ENCODE results near the gene SFXN5. TPM values are rescaled to one million over a fixed set of nuclear protein-coding genes. Genes with fewer than 3 reads are reported as not detected.

The SFXN5 gene
- total RNA-seq, 1 experiment from 2014 or later: 20.5 TPM

DNA sequence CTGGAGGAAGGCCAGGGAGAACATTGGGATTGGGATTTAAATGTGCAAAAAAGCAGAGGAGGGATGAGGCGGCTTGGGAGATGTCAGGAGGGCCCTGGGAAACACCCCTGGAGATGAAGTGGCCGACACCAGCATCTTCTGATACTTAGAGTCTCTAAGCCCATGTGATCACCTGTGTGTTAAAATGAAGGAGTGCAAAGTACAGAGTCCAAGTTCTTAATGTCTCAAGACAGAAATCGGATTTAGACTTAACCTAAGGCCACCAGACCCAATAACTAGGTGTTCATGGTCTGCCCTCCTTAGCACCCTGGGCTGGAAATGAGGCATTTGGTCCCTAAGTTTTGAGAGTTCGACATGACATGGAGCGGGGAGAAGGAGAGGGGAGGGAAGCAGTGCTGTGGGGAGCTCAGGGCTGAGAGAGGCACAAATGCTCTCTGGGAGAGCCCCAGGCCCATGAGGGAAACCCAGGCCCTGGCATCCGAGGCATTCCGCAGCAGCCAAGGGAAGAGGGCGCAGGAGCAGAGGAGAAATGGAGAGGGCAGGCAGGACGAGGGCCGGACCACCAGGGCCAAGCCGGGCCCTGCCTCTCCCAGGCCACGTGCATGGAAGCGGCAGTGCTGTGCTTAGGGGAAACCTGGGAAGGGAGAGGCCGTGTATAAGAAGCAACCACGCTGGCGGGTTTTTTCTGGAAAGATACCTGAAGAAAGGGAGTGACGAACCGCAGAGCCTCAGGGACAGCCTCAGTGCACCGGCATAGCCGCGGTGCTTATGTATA is 63.3 kb downstream of the SFXN5 start:
- peaks cover 5% of the 10 kb centered on the region; the same call in 1 of the 2 replicates for H3K36me3 ChIP-seq
- H3K27ac ChIP-seq: no peak overlapping the region
- DNase-seq: no peak
- no peaks in the 10 kb centered on the region for H3K4me1 ChIP-seq
- H3K27me3 ChIP-seq: no peaks in the 10 kb centered on the region
- no peaks in the 10 kb centered on the region for H3K9me3 ChIP-seq (replicated peaks)
- H3K4me3 ChIP-seq: no peak overlapping the region

DNA sequence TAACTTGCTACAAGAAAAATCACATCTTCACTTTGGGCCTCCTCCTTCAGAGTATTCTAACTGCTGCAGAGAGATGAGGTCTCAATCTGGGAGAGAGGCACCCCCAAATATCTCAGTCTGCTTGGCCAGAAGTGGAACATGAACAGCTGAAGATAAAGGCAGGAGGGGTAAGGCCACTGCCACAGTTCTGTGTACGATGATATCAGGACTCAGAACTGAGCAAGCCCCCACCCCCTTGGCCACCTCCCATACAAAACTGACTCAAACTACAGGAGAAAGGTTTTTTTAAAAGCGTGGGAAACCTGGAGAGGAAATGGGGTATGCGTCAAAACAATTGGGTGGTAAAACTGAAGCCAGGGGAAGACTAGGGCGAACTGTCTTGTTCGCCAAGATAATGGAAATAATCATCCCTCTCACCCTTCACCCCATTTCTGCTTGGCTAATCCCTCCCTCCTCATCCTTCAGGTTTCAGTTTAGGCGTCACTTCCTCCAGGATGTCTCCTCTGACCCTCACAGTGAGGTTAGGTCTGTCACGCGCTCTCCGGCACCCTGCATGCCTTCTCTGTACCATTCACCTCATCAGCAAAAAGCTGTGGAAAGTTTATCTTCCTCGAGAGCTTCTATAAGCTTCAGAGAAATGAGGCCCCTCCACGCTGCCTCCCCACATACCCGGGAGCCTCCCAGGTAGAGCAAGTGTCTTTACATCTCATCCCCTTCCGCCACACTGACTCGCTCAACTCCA is 64.4 kb downstream of the SFXN5 start:
- no peak overlapping the region for H3K4me3 ChIP-seq
- H3K9me3 ChIP-seq (replicated peaks): no peaks in the 10 kb centered on the region
- no peak overlapping the region for H3K27ac ChIP-seq
- H3K4me1 ChIP-seq: no peaks in the 10 kb centered on the region
- no peaks in the 10 kb centered on the region for H3K27me3 ChIP-seq
- DNase-seq: no peak
- H3K36me3 ChIP-seq: peaks cover 5% of the 10 kb centered on the region; the same call in 1 of the 2 replicates

DNA sequence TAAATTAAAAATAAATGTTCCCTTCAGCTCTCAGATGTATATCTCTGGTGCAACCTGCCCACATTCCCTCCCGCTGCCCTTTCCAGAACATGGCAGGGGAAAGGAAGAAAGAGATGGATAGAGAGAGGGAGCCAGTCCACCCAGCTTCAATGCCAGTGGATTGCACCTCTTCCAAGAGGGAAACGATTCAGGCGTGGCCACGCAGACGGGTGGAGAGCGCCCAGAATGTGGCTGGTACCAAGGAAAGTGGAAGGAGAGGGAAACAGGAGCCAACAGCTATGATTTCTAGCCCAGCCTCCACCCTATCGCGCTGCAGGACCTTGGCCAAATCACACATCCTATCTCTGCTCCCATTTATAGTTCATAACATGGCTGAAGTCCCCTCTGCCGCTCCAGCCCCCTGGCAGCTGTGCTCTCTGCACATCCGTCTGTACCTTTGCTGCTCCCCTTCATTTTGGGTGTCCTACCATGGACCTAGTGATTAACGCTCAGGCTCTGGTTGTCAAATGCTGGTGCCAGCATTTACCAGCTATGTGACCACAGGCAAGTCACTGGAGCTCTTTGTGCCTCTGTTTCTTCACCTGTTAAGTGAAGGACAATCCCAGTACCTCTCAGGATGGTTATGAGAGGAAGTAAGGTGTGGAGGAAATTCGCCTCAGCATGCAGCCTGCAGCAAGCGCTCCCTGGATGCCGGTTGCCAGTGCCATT is 66.5 kb downstream of the SFXN5 start:
- Histone ChIP-seq H3K4me1 (no peaks in the 10 kb centered on the region), H3K9me3 (replicated peaks) (no peaks in the 10 kb centered on the region), H3K27me3 (no peaks in the 10 kb centered on the region), H3K27ac (no peak overlapping the region), H3K36me3 (peaks cover 5% of the 10 kb centered on the region; the same call in 1 of the 2 replicates), H3K4me3 (no peak overlapping the region)
- no peak for DNase-seq

DNA sequence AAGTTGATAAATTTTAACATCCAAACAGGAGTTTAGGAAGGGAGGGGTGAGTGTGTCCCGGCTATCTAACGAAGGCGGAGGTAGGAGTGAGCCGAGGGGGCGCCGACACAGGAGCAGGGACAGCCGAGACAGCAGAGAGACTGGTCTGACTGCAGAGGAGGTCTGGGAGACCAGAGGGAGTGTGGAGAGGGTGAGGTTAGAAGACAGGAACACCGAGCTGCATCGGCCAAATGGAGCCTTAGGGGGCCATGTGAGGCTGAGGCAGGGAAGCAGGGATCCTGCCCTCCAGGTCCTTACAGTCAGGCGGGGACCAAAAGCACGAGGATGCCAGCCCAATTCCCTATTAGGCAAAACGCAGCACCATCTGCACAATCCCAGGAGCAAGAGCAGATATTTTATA is 67.0 kb downstream of the SFXN5 start:
- no peaks in the 10 kb centered on the region for H3K4me1 ChIP-seq
- H3K36me3 ChIP-seq: peaks cover 5% of the 10 kb centered on the region; the same call in 1 of the 2 replicates
- no peak overlapping the region for H3K27ac ChIP-seq
- H3K9me3 ChIP-seq (replicated peaks): no peaks in the 10 kb centered on the region
- no peak for DNase-seq
- H3K4me3 ChIP-seq: no peak overlapping the region
- no peaks in the 10 kb centered on the region for H3K27me3 ChIP-seq

DNA sequence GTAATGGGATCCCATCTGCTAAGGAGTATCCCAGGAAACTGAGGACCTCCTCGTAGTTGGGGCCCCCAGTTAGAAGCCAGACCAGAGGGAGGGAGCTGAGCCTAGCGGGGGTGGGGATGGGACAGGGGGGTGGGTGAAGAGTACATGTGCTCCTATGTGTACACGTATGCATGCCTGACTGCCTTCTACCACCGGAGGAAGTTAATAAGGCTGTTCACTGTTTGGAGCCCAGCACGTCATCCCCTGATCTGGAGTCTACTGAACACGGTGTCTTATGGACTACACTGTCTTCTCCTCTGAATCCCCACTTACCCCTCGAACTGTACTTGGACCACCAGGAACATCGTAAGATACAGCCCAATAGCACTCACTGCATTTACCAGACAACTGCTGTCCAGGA is 68.5 kb downstream of the SFXN5 start:
- DNase-seq: no peak
- Histone ChIP-seq H3K27me3 (no peaks in the 10 kb centered on the region), H3K9me3 (replicated peaks) (no peaks in the 10 kb centered on the region), H3K4me1 (no peaks in the 10 kb centered on the region), H3K27ac (no peak overlapping the region), H3K36me3 (no peaks in the 10 kb centered on the region), H3K4me3 (no peak overlapping the region)

DNA sequence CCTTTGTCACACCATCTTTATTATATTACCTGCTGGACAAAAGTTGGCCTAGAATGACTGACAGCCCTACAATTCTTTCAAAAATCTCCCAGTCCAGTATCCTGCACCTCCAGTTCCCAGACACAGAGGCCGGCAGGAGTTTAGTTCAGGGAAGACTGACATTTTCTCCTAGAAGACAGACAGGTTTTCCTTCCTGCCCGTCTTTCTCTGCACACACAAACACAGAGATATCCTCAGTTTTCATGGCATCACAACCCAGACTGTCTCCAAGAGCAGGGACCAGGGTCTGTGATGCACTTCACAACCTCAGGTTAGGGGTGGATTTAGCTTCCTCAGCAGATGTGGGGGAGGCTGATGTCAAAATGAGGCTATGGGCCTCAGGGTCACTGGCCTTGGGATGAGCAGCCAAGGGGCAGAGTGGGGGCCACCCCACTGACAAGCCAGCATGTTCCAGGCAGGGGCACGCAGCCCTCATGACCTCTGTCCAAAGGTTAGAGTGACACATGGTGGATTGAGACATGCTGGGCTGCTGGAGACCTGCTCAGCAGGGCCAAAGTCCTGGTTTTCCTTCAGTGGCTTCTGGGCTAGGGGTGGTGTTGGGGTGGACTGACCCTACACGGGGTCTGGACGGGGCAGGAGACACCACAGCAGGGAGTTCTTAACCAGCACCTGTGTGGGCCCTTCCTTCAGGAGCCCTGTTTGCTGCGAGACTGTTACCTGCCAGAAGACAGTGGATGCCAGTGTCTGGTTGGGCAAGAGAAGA is 70.5 kb downstream of the SFXN5 start:
- no peaks in the 10 kb centered on the region for H3K27me3 ChIP-seq
- no peaks in the 10 kb centered on the region for H3K36me3 ChIP-seq
- no peak for DNase-seq
- no peaks in the 10 kb centered on the region for H3K9me3 ChIP-seq (replicated peaks)
- H3K4me1 ChIP-seq: no peaks in the 10 kb centered on the region
- no peak overlapping the region for H3K4me3 ChIP-seq
- no peak overlapping the region for H3K27ac ChIP-seq

DNA sequence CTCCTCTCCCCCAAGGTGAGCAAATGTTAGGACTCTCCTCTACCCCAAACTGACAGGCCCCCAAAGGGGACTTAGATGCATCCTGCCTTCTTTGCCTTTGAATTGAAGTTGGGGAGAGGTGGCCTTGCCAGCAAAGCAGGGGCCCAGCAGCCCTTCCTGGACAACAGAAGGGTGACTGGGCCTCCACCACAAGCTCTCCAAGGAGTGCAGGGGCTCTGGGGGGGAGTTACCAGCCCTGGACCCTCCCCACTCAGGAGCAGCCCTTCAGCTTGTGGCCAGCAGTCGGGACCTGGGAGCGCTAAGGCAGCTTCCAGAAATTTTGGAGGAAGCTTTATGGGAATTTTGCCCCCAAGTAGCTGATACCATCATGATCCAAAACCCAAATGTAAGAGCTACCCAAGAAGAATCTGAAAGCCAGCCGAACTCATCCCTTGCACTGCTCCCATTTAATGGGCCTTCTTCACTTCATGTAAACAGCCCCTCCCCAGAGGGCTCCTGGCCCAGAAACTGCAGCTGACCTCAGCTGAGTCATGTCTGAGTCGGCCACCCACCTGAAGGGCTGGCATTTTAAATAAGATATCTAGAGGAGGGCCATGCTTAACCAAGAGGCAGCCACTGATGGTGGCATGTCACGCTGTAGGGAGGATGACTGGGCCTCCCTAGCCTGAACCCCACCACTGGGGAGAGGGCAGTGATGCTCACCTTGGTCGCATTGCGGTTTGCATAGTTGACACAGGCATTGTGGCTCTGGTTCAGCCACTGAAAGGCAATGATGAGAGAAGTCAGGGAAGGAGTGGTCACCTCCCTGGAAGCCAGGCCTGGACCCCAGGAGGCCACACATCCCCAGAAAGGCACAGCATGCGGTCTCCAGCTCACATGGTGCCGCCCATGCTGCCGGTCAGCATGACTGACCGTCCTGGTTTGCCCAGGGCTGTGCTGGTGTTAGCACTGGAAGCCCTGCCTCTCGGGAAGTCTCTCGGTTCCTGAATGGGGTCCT is 71.5 kb downstream of the SFXN5 start:
- H3K36me3 ChIP-seq: no peaks in the 10 kb centered on the region
- no peak overlapping the region for H3K27ac ChIP-seq
- DNase-seq: no peak
- no peak overlapping the region for H3K4me3 ChIP-seq
- no peaks in the 10 kb centered on the region for H3K9me3 ChIP-seq (replicated peaks)
- no peaks in the 10 kb centered on the region for H3K27me3 ChIP-seq
- H3K4me1 ChIP-seq: no peaks in the 10 kb centered on the region

DNA sequence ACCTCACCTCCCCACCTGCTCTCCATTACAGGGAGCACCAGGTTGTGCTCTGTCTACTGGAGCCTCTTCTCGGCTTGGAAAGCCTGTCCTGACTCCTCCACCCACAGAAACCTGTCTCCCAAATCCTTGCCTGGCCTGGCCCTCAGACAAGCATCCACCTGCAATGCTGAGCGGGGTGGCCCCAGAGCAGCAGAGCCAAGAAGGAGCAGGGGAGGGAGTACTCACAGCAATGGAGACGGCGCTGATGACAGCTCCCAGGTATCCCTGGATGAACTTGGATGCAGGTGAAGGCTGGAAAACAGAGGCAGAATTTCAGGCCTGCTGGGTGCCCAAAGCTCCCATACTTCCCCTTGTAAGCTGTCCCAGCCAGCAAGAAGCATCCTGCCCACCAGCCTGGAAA is 72.8 kb downstream of the SFXN5 start:
- H3K27me3 ChIP-seq: no peaks in the 10 kb centered on the region
- H3K9me3 ChIP-seq (replicated peaks): no peaks in the 10 kb centered on the region
- no peak overlapping the region for H3K27ac ChIP-seq
- no peaks in the 10 kb centered on the region for H3K4me1 ChIP-seq
- H3K4me3 ChIP-seq: no peak overlapping the region
- H3K36me3 ChIP-seq: no peaks in the 10 kb centered on the region
- DNase-seq: no peak

DNA sequence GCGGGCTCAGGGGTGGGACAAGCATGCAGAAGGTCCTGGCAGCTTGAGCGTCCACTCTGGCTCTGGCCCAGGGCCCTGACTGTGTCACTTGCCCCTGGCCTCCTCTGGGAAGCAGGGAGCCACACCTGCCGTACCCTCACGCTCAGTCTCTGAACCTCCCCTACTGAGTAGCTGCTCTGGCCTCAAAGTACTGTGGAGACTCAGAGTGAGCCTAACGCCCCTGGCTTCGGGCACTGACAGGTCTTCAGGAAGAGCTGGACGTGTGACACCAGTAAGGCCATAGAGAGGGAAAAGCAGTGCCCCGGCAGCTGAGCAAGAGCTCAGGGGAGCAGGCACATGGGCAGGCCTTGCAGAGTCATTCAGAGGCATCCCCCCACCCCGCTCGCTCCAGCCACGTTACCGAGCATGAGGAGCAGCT is 73.3 kb downstream of the SFXN5 start:
- H3K36me3 ChIP-seq: no peaks in the 10 kb centered on the region
- H3K27me3 ChIP-seq: no peaks in the 10 kb centered on the region
- H3K4me3 ChIP-seq: no peak overlapping the region
- DNase-seq: no peak
- H3K4me1 ChIP-seq: no peaks in the 10 kb centered on the region
- H3K9me3 ChIP-seq (replicated peaks): no peaks in the 10 kb centered on the region
- no peak overlapping the region for H3K27ac ChIP-seq

DNA sequence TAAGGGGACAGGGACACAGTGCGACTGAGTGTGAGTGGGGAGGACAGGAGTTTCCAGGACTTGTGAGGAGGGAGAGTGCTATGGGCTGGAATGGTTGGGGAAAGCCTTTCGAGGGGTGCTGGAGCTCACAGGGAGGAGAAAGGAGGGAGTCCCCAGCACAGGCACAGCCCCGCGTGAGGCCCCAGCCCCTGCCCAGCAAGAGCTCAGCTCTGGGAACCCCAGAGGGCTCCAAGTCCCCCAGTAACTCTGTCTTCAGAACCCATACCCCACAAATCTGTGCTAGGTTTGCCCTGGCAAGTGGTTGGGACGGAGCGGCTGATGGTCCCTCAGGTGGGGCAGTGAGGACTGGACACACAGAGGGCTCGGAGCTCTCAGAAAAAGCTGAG is 75.4 kb downstream of the SFXN5 start:
- no peaks in the 10 kb centered on the region for H3K4me1 ChIP-seq
- H3K36me3 ChIP-seq: no peaks in the 10 kb centered on the region
- no peak for DNase-seq
- H3K27me3 ChIP-seq: no peaks in the 10 kb centered on the region
- no peak overlapping the region for H3K4me3 ChIP-seq
- H3K27ac ChIP-seq: no peak overlapping the region
- no peaks in the 10 kb centered on the region for H3K9me3 ChIP-seq (replicated peaks)

DNA sequence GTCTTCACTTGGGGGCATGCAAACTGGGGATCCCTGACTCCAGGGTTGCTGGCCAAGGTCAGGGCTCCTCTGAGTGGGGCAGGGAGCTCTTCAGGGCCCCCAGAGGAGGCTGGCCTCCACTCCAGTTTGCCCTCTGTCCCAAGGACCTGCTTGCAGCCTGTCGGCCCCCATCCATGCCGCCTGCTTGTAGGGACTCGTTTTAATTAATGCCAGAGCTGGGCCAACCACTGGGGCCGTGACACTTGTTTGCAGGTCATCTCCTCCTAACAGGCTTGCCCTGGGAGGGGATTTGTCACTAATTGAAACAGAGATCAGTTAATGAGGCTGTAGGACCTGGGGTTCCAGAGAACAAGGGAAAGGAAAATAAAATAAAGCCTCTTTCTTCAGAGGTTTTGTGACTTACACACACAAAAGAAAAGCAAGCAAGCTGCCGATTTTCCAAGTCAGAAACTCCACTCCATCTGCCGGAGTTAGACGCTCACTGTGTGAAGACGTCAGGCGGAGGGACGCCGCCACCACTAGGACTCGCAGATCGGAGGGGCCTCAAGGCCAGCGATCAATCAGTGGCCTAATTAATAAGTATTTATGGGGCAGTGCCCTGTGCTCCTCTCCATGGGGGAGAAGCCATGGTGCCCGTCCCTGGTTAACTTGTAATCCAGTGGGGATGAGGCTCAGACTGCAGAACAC is 75.9 kb downstream of the SFXN5 start:
- no peaks in the 10 kb centered on the region for H3K9me3 ChIP-seq (replicated peaks)
- DNase-seq: no peak
- H3K4me3 ChIP-seq: no peak overlapping the region
- no peak overlapping the region for H3K27ac ChIP-seq
- no peaks in the 10 kb centered on the region for H3K36me3 ChIP-seq
- no peaks in the 10 kb centered on the region for H3K4me1 ChIP-seq
- no peaks in the 10 kb centered on the region for H3K27me3 ChIP-seq

DNA sequence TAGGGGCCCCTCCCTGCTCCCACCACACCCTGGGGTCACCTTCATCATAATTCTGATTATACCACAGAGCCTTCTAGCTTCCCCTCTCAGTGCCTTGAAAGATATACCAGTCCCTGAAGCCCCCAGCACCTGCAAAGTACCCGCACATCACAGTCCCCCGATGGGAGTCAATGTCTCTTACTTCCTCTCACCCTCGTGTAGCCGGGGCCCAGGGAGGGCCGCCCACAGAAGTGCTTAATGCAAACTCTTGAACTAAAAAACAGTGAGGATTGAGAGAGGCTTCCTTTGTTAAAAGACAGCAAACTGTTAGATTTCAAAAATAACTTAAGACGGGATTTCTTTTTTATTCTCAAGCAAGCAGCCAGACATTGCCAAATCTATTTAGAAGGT is 76.5 kb downstream of the SFXN5 start:
- Histone ChIP-seq H3K36me3 (no peaks in the 10 kb centered on the region), H3K27me3 (no peaks in the 10 kb centered on the region), H3K4me1 (no peaks in the 10 kb centered on the region), H3K27ac (no peak overlapping the region), H3K9me3 (replicated peaks) (no peaks in the 10 kb centered on the region), H3K4me3 (no peak overlapping the region)
- DNase-seq: no peak

DNA sequence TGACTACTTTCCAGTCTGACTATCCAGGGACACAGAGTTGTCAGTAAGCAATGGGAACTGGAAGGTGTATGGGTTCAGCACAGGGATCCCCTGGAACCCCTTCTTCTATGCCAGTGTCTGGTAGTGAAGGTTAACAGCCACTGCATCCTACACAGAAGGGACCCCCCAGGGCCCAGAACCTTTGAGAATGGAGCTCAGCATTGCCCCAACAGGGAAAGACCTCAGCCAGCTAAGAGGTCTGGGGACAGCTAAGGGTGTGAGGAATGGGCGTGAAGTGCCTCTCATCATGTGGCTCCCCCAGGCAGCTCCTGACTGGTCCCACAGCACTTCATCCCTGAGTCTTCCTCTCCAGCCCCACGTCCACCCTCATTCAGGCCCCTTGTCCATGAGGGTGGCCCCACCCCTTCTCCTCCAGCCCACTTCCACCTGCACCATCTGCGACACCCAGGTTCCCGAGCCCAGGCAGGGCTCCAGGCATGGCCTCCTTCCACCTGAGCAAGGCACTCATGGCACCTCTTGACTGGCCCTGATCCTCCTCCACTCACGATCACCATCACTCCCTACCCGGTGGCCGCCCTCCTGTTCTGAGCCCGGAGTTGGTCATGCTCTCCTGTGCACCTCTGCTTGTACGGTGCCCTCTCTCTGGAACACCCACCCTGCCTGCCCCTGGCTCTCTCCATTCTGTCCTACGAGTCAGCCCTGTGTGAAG is 77.1 kb downstream of the SFXN5 start:
- DNase-seq: no peak
- H3K4me3 ChIP-seq: no peak overlapping the region
- H3K36me3 ChIP-seq: no peaks in the 10 kb centered on the region
- H3K27me3 ChIP-seq: no peaks in the 10 kb centered on the region
- no peaks in the 10 kb centered on the region for H3K9me3 ChIP-seq (replicated peaks)
- no peak overlapping the region for H3K27ac ChIP-seq
- H3K4me1 ChIP-seq: no peaks in the 10 kb centered on the region
